Measurements from ENCODE around the gene FOXM1. TPM values are rescaled to one million over a fixed set of nuclear protein-coding genes. Genes with fewer than 3 reads are reported as not detected.
A peak's percentile ranks its signal among the peaks of the same experiment; 100 is the strongest.

FOXM1 gene
- total and polyA plus RNA-seq, 10 of the 15 experiments (the other 5 are each of a cell fraction or from before 2014, with no cell fraction given): 15.1 to 63.2 (median 34.2) TPM

DNA sequence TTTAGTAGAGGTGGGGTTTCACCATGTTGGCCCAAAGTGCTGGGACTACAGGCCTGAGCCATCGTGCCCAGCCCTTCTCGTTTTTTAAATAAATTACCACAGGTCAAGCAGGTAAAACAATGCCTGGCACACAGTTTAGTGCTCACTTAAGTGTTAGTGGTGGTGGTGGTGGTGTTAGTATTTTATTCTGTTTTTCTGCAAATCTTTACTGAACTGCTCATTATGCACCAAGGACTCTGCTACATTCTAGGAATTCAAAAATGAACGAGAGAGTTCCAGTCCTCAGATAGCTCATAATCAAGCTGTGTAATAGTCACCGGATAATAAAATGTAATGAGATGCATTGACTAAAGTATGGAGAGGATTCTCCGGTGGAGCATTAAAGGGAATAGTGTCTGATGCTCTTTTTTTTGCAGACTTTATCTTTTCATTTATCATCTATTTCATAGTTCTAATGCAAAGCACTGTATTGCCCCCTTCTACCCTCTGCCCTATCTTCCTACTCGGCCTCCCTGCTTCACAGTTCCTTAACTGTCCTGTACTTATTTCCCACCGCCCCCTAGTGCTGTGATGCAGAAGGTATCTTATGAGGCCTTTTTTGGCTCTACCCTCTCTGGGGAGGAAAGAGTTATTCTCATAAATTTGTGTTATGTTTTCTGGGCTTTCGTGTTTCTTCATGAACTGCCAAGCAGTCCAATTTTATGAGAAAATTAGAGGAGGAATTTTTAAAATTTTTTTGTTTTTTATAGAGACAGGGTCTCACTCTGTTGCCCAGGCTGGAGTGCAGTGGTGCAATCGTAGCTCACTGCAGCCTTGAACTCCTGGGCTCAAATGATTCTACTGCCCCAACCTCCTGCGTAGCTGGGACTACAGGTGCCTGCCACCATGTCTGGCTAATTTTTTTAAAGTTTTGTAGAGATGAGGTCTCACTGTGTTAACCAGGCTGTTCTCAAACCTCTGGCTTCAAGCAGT, 63.5 kb downstream of the FOXM1 start (continued):
- TF ChIP-seq, protein P1, sequence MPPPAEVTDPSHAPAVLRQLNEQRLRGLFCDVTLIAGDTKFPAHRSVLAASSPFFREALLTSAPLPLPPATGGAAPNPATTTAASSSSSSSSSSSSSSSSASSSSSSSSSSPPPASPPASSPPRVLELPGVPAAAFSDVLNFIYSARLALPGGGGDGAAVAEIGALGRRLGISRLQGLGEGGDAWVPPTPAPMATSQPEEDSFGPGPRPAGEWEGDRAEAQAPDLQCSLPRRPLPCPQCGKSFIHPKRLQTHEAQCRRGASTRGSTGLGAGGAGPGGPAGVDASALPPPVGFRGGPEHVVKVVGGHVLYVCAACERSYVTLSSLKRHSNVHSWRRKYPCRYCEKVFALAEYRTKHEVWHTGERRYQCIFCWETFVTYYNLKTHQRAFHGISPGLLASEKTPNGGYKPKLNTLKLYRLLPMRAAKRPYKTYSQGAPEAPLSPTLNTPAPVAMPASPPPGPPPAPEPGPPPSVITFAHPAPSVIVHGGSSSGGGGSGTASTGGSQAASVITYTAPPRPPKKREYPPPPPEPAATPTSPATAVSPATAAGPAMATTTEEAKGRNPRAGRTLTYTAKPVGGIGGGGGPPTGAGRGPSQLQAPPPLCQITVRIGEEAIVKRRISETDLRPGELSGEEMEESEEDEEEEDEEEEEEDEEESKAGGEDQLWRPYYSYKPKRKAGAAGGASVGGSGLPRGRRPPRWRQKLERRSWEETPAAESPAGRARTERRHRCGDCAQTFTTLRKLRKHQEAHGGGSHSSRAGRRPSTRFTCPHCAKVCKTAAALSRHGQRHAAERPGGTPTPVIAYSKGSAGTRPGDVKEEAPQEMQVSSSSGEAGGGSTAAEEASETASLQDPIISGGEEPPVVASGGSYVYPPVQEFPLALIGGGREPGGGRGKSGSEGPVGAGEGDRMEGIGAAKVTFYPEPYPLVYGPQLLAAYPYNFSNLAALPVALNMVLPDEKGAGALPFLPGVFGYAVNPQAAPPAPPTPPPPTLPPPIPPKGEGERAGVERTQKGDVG (CRISPR knock-in tag; IDR thresholded peaks at IDR 0.05): no peak
- no peak for TF ChIP-seq WRNIP1 (IDR thresholded peaks at IDR 0.05; ENCODE audit: borderline replicate concordance, low read depth, low read length)
- TF ChIP-seq POLR2AphosphoS5 (IDR thresholded peaks at IDR 0.05; ENCODE audit: low read length): no peak
- no peak for TF ChIP-seq PAX5 (IDR thresholded peaks at IDR 0.05; ENCODE audit: borderline replicate concordance, low read depth, low read length)
- no peak for TF ChIP-seq SREBF1 (IDR thresholded peaks at IDR 0.05; ENCODE audit: low read length)
- TF ChIP-seq NFYB (IDR thresholded peaks at IDR 0.05; ENCODE audit: insufficient read depth, low read depth, low read length): no peak
- TF ChIP-seq ETV6 (conservative IDR thresholded peaks at IDR 0.05 in 1 of 2, IDR thresholded peaks at IDR 0.05 in 1 of 2; ENCODE audit: borderline replicate concordance in 1 of 2, low read depth in 1 of 2): no peak
- 0 out of 2 replicates have a peak, but pooled peaks have one; percentile 2 for TF ChIP-seq SPI1 (IDR thresholded peaks at IDR 0.05; ENCODE audit: borderline replicate concordance, insufficient read depth, low read depth, low read length)
- TF ChIP-seq ZNF207 (IDR thresholded peaks at IDR 0.05; ENCODE audit: borderline replicate concordance): no peak
- TF ChIP-seq RFX5 (IDR thresholded peaks at IDR 0.05; ENCODE audit: low read depth, low read length): no peak
- no peak for TF ChIP-seq DPF2 (IDR thresholded peaks at IDR 0.05)
- TF ChIP-seq RCOR1 (conservative IDR thresholded peaks at IDR 0.05; ENCODE audit: low read depth, low read length): no peak
- no peak for TF ChIP-seq TCF3 (IDR thresholded peaks at IDR 0.05; ENCODE audit: borderline replicate concordance, insufficient read depth, low read depth, low read length)
- TF ChIP-seq SMARCA5 (IDR thresholded peaks at IDR 0.05): peak; percentile 54
- no peak for TF ChIP-seq CBX5 (IDR thresholded peaks at IDR 0.05; ENCODE audit: low read depth)
- TF ChIP-seq RAD21 (IDR thresholded peaks at IDR 0.05; ENCODE audit: insufficient read depth, low read depth, low read length): peak; percentile 81
- TF ChIP-seq ZNF384 (IDR thresholded peaks at IDR 0.05; ENCODE audit: borderline replicate concordance, low read depth, low read length): no peak
- TF ChIP-seq, protein P2, sequence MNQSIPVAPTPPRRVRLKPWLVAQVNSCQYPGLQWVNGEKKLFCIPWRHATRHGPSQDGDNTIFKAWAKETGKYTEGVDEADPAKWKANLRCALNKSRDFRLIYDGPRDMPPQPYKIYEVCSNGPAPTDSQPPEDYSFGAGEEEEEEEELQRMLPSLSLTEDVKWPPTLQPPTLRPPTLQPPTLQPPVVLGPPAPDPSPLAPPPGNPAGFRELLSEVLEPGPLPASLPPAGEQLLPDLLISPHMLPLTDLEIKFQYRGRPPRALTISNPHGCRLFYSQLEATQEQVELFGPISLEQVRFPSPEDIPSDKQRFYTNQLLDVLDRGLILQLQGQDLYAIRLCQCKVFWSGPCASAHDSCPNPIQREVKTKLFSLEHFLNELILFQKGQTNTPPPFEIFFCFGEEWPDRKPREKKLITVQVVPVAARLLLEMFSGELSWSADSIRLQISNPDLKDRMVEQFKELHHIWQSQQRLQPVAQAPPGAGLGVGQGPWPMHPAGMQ (IDR thresholded peaks at IDR 0.05; ENCODE audit: borderline replicate concordance): no peak

All from GM12878 (cell line).